HepG2 (cell line): Measurements from ENCODE around the gene GSDMA. TPM values are rescaled to one million over a fixed set of nuclear protein-coding genes. Genes with fewer than 3 reads are reported as not detected.

Source experiments
- ARID5B ChIP-seq: IDR thresholded peaks from 2 replicates; pipeline ENCODE4 v1.4.0; 2020; ENCODE audit warnings: mild to moderate bottlenecking, missing genetic modification reagents
- ELF1 ChIP-seq: sonication (generic); formaldehyde crosslinking; IDR thresholded peaks from 2 replicates; pipeline ENCODE4 v1.4.0; 2020; ENCODE audit warnings: missing genetic modification reagents
- ERF ChIP-seq: IDR thresholded peaks from 2 replicates; pipeline ENCODE4 v1.6.1; 2018; ENCODE audit warnings: missing biosample characterization, missing genetic modification reagents
- FOXA3 ChIP-seq: IDR thresholded peaks from 2 replicates; pipeline ENCODE4 v1.6.1; 2016; ENCODE audit warnings: missing genetic modification reagents, missing compliant biosample characterization
- FOXK1 ChIP-seq: sonication (generic); formaldehyde crosslinking; IDR thresholded peaks from 2 replicates; pipeline ENCODE4 v1.4.0; 2020; ENCODE audit warnings: low read depth, missing genetic modification reagents, borderline replicate concordance
- GABPB1 ChIP-seq: IDR thresholded peaks from 2 replicates; pipeline ENCODE4 v1.6.1; 2016; ENCODE audit warnings: mild to moderate bottlenecking, missing genetic modification reagents, moderate library complexity, missing compliant biosample characterization
- GATAD2A ChIP-seq: IDR thresholded peaks from 2 replicates; pipeline ENCODE4 v1.6.1; 2016
- HDAC2 ChIP-seq: sonication (generic); formaldehyde crosslinking; IDR thresholded peaks from 2 replicates; pipeline ENCODE4 v1.4.0; 2020; ENCODE audit warnings: missing genetic modification reagents
- HNF1B ChIP-seq: sonication (generic); formaldehyde crosslinking; IDR thresholded peaks from 2 replicates; pipeline ENCODE4 v1.5.1; 2020; ENCODE audit warnings: mild to moderate bottlenecking, moderate library complexity, missing genetic modification reagents
- MIER3 ChIP-seq: IDR thresholded peaks from 2 replicates; pipeline ENCODE4 v1.6.1; 2016; ENCODE audit warnings: missing compliant biosample characterization, borderline replicate concordance
- NR2F2 ChIP-seq: IDR thresholded peaks from 2 replicates; pipeline ENCODE4 v1.6.1; 2012; ENCODE audit warnings: low read depth, inconsistent platforms, borderline replicate concordance
- PAXIP1 ChIP-seq: sonication (generic); formaldehyde crosslinking; conservative IDR thresholded peaks from 2 replicates; pipeline ENCODE4 v1.4.0; 2020; ENCODE audit warnings: mild to moderate bottlenecking, missing genetic modification reagents, moderate library complexity
- PHF20 ChIP-seq: sonication (generic); formaldehyde crosslinking; IDR thresholded peaks from 2 replicates; pipeline ENCODE4 v1.5.0; 2020; ENCODE audit warnings: mild to moderate bottlenecking, missing genetic modification reagents
- POGZ ChIP-seq: sonication (generic); formaldehyde crosslinking; IDR thresholded peaks from 2 replicates; pipeline ENCODE4 v1.4.0; 2020; ENCODE audit warnings: mild to moderate bottlenecking, missing genetic modification reagents
- TBX2 ChIP-seq: sonication (generic); formaldehyde crosslinking; IDR thresholded peaks from 2 replicates; pipeline ENCODE4 v1.5.0; 2020; ENCODE audit warnings: missing genetic modification reagents, mild to moderate bottlenecking, borderline replicate concordance
- ZMYM2 ChIP-seq: sonication (generic); formaldehyde crosslinking; IDR thresholded peaks from 2 replicates; pipeline ENCODE4 v1.8.0; 2022; ENCODE audit warnings: mild to moderate bottlenecking, missing genetic modification reagents
- ZNF12 ChIP-seq: sonication (generic); formaldehyde crosslinking; IDR thresholded peaks from 2 replicates; pipeline ENCODE4 v1.5.0; 2020; ENCODE audit warnings: missing genetic modification reagents
- ZNF292 ChIP-seq: sonication (generic); formaldehyde crosslinking; IDR thresholded peaks from 2 replicates; pipeline ENCODE4 v1.8.1; 2022; ENCODE audit warnings: mild to moderate bottlenecking, low read depth, missing genetic modification reagents, borderline replicate concordance
- ZNF747 ChIP-seq: sonication (generic); formaldehyde crosslinking; IDR thresholded peaks from 2 replicates; pipeline ENCODE4 v1.8.1; 2023; ENCODE audit warnings: missing genetic modification reagents, mild to moderate bottlenecking, borderline replicate concordance
- polyA plus RNA-seq, 8 experiments: library from polyadenylated mRNA; depleted of rRNA in 3 of 8; stranded (reverse) in 7 of 8; unstranded in 1 of 8; fragments of >200 nt; fragmentation: Illumina TruSeq in 4 of 8; extraction: Trizol in 4 of 8; gene quantifications; 2 replicates each; pipeline versions ENCODE4 v1.2.1 to v1.2.3, GENCODE V29; 2011 to 2016; ENCODE audit warnings: low read depth in 4 of 8, missing spikeins in 1 of 8, mixed read lengths in 1 of 8; ENCODE audit not compliant: insufficient read depth in 1 of 8
- total RNA-seq, 5 experiments: library from RNA; depleted of rRNA; stranded (reverse); fragments of >200 nt; fragmentation: Illumina TruSeq; extraction: Trizol; gene quantifications; 2 replicates each; pipeline ENCODE4 v1.2.3, GENCODE V29; 2016; ENCODE audit warnings: low read depth in 1 of 5
- TF ChIP-seq, protein P1 (sequence below): IDR thresholded peaks from 2 replicates; pipeline ENCODE4 v1.6.1; 2016

Gene GSDMA
- total and polyA plus RNA-seq, 2 of the 13 experiments (the other 11 are each of a cell fraction or from before 2014, with no cell fraction given): not detected

DNA sequence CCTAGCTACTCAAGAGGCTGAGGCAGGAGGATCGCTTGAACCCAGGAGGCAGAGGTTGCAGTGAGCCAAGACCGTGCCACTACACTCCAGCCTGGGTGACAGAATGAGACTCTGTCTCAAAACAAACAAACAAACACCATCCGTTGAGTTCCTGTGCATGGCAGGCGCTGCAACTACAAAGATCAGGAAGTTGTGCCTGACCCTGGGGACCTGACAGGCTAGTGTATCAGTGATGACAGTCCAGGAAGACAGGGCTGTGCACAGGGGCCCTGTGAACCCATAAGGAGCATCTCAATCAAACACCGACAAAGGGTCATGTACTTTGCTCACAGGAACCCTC lies 14.3 kb upstream of the GSDMA start (continued):
- TF ChIP-seq HNF1B (CRISPR knock-in tag) (0 out of 2 replicates have a peak, but pooled peaks have one; percentile 57), ZNF12 (CRISPR knock-in tag) (0 out of 2 replicates have a peak, but pooled peaks have one; percentile 34), MIER3 (CRISPR knock-in tag) (peak; percentile 70; the same call in 1 of the 2 replicates), TBX2 (peak; percentile 43; the same call in 1 of the 2 replicates), GABPB1 (CRISPR knock-in tag) (peak; percentile 46), ZNF747 (0 out of 2 replicates have a peak, but pooled peaks have one; percentile 36), POGZ (CRISPR knock-in tag) (peak; percentile 42; the same call in 1 of the 2 replicates), PAXIP1 (CRISPR knock-in tag) (peak; percentile 91), GATAD2A (CRISPR knock-in tag) (0 out of 2 replicates have a peak, but pooled peaks have one; percentile 25), ARID5B (CRISPR knock-in tag) (peak; percentile 82), FOXK1 (CRISPR knock-in tag) (peak; percentile 56; the same call in 1 of the 2 replicates), HDAC2 (peak; percentile 54), FOXA3 (CRISPR knock-in tag) (peak; percentile 59), PHF20 (CRISPR knock-in tag) (peak; percentile 49; the same call in 1 of the 2 replicates), ERF (peak; percentile 71; the same call in 1 of the 2 replicates), ZMYM2 (CRISPR knock-in tag) (peak; percentile 74; the same call in 1 of the 2 replicates), NR2F2 (peak; percentile 81), ELF1 (CRISPR knock-in tag) (peak; percentile 80), ZNF292 (CRISPR knock-in tag) (peak; percentile 94)
- TF ChIP-seq, protein P1, sequence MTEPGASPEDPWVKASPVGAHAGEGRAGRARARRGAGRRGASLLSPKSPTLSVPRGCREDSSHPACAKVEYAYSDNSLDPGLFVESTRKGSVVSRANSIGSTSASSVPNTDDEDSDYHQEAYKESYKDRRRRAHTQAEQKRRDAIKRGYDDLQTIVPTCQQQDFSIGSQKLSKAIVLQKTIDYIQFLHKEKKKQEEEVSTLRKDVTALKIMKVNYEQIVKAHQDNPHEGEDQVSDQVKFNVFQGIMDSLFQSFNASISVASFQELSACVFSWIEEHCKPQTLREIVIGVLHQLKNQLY: peak; percentile 73; the same call in 1 of the 2 replicates
